ENCODE data around the gene SYNDIG1. TPM values are rescaled to one million over a fixed set of nuclear protein-coding genes. Genes with fewer than 3 reads are reported as not detected.

The SYNDIG1 gene
- total RNA-seq, 1 experiment from 2014 or later = not detected

- Histone ChIP-seq H3K36me3 (ENCODE audit: low read depth, low read length) (no peaks in the 10 kb centered on the region), H3K4me2 (ENCODE audit: low read length) (no peak overlapping the region), H4K20me1 (ENCODE audit: low read length) (no peaks in the 10 kb centered on the region), H3F3A (ENCODE audit: low read length, unreplicated experiment) (no peaks in the 10 kb centered on the region), H2AFZ (ENCODE audit: low read length) (no peak overlapping the region), H3K27me3 (ENCODE audit: low read length) (peaks cover 67% of the 10 kb centered on the region), H3K9me3 (ENCODE audit: low read length) (no peaks in the 10 kb centered on the region), H3K9ac (ENCODE audit: low read length) (no peak overlapping the region), H3K79me2 (ENCODE audit: low read length) (no peaks in the 10 kb centered on the region), H3K27ac (ENCODE audit: low read length) (no peak overlapping the region), H3K9me2 (replicated peaks; ENCODE audit: low read length) (no peaks in the 10 kb centered on the region; the same call in 1 of the 2 replicates), H3K4me3 (ENCODE audit: low read length) (no peak overlapping the region), H3K4me1 (ENCODE audit: insufficient read depth, low read length) (no peaks in the 10 kb centered on the region)
- CTCF ChIA-PET = no interaction called here
- DNase-seq = no peak
- no TSS peak for BruUV-seq (replicated peaks)
- intact Hi-C loops (cut with micrococcal nuclease) = no loop called here
- ATAC-seq = no peak
- POLR2A ChIA-PET (ENCODE audit: unreplicated experiment) = no interaction called here
- TF ChIP-seq EZH2phosphoT487 (IDR thresholded peaks at IDR 0.05; ENCODE audit: borderline replicate concordance, low read length) (no peak), EZH2 (IDR thresholded peaks at IDR 0.05; ENCODE audit: low read length, unreplicated experiment) (no peak), CTCF (conservative IDR thresholded peaks at IDR 0.05; ENCODE audit: low read depth, low read length) (no peak)
These were observed 221.0 kb downstream of the SYNDIG1 start for GRCh38 chr20:24690408-24690807.

GRCh38 chr20:24691901-24692351 lies 222.5 kb downstream of the SYNDIG1 start:
- DNase-seq (no peak), ATAC-seq (no peak)
- Histone ChIP-seq H3K4me2 (ENCODE audit: low read length) (no peak overlapping the region), H3K9me3 (ENCODE audit: low read length) (no peaks in the 10 kb centered on the region), H3K4me3 (ENCODE audit: low read length) (no peak overlapping the region), H3F3A (ENCODE audit: low read length, unreplicated experiment) (no peaks in the 10 kb centered on the region), H3K79me2 (ENCODE audit: low read length) (no peaks in the 10 kb centered on the region), H3K36me3 (ENCODE audit: low read depth, low read length) (no peaks in the 10 kb centered on the region), H3K27ac (ENCODE audit: low read length) (no peak overlapping the region), H4K20me1 (ENCODE audit: low read length) (no peaks in the 10 kb centered on the region), H3K27me3 (ENCODE audit: low read length) (peaks cover 79% of the 10 kb centered on the region), H3K4me1 (ENCODE audit: insufficient read depth, low read length) (no peaks in the 10 kb centered on the region), H2AFZ (ENCODE audit: low read length) (no peak overlapping the region), H3K9ac (ENCODE audit: low read length) (no peak overlapping the region), H3K9me2 (replicated peaks; ENCODE audit: low read length) (no peaks in the 10 kb centered on the region; the same call in 1 of the 2 replicates)
- ChIA-PET POLR2A (ENCODE audit: unreplicated experiment) (no interaction called here), CTCF (no interaction called here)
- intact Hi-C loops (cut with micrococcal nuclease) = no loop called here
- no TSS peak for BruUV-seq (replicated peaks)
- TF ChIP-seq CTCF (conservative IDR thresholded peaks at IDR 0.05; ENCODE audit: low read depth, low read length) (no peak), EZH2 (IDR thresholded peaks at IDR 0.05; ENCODE audit: low read length, unreplicated experiment) (no peak), EZH2phosphoT487 (IDR thresholded peaks at IDR 0.05; ENCODE audit: borderline replicate concordance, low read length) (no peak)

- ChIA-PET CTCF (no interaction called here), POLR2A (ENCODE audit: unreplicated experiment) (no interaction called here)
- H3K27me3 ChIP-seq (ENCODE audit: low read length) = peaks cover 79% of the 10 kb centered on the region
- H3K9ac ChIP-seq (ENCODE audit: low read length) = no peak overlapping the region
- no peak overlapping the region for H2AFZ ChIP-seq (ENCODE audit: low read length)
- H3K4me2 ChIP-seq (ENCODE audit: low read length) = no peak overlapping the region
- no peaks in the 10 kb centered on the region for H4K20me1 ChIP-seq (ENCODE audit: low read length)
- no peak for ATAC-seq
- H3K4me3 ChIP-seq (ENCODE audit: low read length) = no peak overlapping the region
- no peaks in the 10 kb centered on the region for H3K79me2 ChIP-seq (ENCODE audit: low read length)
- H3K9me2 ChIP-seq (replicated peaks; ENCODE audit: low read length) = no peaks in the 10 kb centered on the region
- no TSS peak for BruUV-seq (replicated peaks)
- no peaks in the 10 kb centered on the region for H3K9me3 ChIP-seq (ENCODE audit: low read length)
- H3K27ac ChIP-seq (ENCODE audit: low read length) = no peak overlapping the region
- no peaks in the 10 kb centered on the region for H3K36me3 ChIP-seq (ENCODE audit: low read depth, low read length)
- TF ChIP-seq CTCF (conservative IDR thresholded peaks at IDR 0.05; ENCODE audit: low read depth, low read length) = no peak
- no peak for TF ChIP-seq EZH2phosphoT487 (IDR thresholded peaks at IDR 0.05; ENCODE audit: borderline replicate concordance, low read length)
- TF ChIP-seq EZH2 (IDR thresholded peaks at IDR 0.05; ENCODE audit: low read length, unreplicated experiment) = no peak
- no peak for DNase-seq
- no peaks in the 10 kb centered on the region for H3F3A ChIP-seq (ENCODE audit: low read length, unreplicated experiment)
- intact Hi-C loops (cut with micrococcal nuclease) = no loop called here
- no peaks in the 10 kb centered on the region for H3K4me1 ChIP-seq (ENCODE audit: insufficient read depth, low read length)
These were observed 223.2 kb downstream of the SYNDIG1 start for GRCh38 chr20:24692446-24693200.

All from PC-3 (cell line).